ENCODE data around the gene ALOXE3.

ALOXE3 gene

GRCh38 chr17:8159459-8160223 is 41.3 kb upstream of the ALOXE3 start:
- CTCF ChIA-PET = interaction anchor here (0.7 to 8.6 kb wide), 16 partner anchors 8 to 314 kb away, joined by 3 to 41 read pairs (median 9); partner anchors contain the start of genes ALOXE3, AURKB, HES7 and PER1
- DNase-seq (ENCODE audit: low read depth, low spot score) = no peak
- no peak for TF ChIP-seq CTCF (IDR thresholded peaks at IDR 0.05; ENCODE audit: insufficient read depth, low read length, missing control alignments)
- POLR2A ChIA-PET = interaction anchor here (1.1 to 1.6 kb wide), 3 partner anchors 8 to 14 kb away, joined by 4 to 5 read pairs (median 4); no protein-coding TSS in a partner anchor
- H3K4me3 ChIP-seq (ENCODE audit: low read depth, low read length) = no peak overlapping the region

DNA sequence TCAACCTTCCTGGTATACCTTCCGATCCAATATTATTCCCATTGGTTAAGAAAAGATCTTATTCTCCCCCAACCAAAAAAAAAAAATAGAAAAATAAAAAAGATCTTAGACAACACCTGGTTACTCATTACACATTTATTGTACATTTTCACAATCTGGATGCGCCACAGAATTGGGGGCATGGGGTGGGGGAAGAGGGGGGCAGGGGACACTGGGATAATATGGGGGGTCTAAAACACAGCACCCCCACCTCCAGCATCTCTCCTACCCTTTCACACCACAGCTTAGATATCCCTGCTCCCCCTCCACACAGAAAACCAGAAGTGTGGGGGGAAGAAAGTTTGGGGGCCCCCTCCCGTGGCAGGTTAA is 40.7 kb upstream of the ALOXE3 start:
- POLR2A ChIA-PET = interaction anchor here (1.1 to 1.6 kb wide), 2 partner anchors 8 to 14 kb away, joined by 4 read pairs; no protein-coding TSS in a partner anchor
- no peak for DNase-seq (ENCODE audit: low read depth, low spot score)
- CTCF ChIA-PET = interaction anchor here (0.7 to 8.6 kb wide), 20 partner anchors 9 to 314 kb away, joined by 3 to 41 read pairs (median 8); partner anchors contain the start of genes ALOXE3, AURKB and HES7
- no peak for TF ChIP-seq CTCF (IDR thresholded peaks at IDR 0.05; ENCODE audit: insufficient read depth, low read length, missing control alignments)
- no peak overlapping the region for H3K4me3 ChIP-seq (ENCODE audit: low read depth, low read length)

GRCh38 chr17:8158267-8159031 is 40.1 kb upstream of the ALOXE3 start:
- no peak overlapping the region for H3K4me3 ChIP-seq (ENCODE audit: low read depth, low read length)
- CTCF ChIA-PET = interaction anchor here (0.8 to 8.6 kb wide), 21 partner anchors 9 to 142 kb away, joined by 3 to 41 read pairs (median 7); partner anchors contain the start of genes ALOXE3, AURKB and HES7
- peak; percentile 21 for DNase-seq (ENCODE audit: low read depth, low spot score)
- TF ChIP-seq CTCF (IDR thresholded peaks at IDR 0.05; ENCODE audit: insufficient read depth, low read length, missing control alignments) = peak; percentile 80
- POLR2A ChIA-PET = interaction anchor here (1.6 kb wide), 1 partner anchor 15 kb away, joined by 4 read pairs; no protein-coding TSS in a partner anchor

GRCh38 chr17:8156246-8156992 is 38.1 kb upstream of the ALOXE3 start:
- POLR2A ChIA-PET = interaction anchor here (0.9 to 1.8 kb wide), 5 partner anchors 17 to 66 kb away, joined by 3 to 17 read pairs (median 3); partner anchors contain the start of gene HES7
- H3K4me3 ChIP-seq (ENCODE audit: low read depth, low read length) = peak overlapping the region; percentile 70
- CTCF ChIA-PET = interaction anchor here (1.2 to 8.6 kb wide), 7 partner anchors 18 to 96 kb away, joined by 3 to 41 read pairs (median 11); partner anchors contain the start of gene HES7
- no peak for TF ChIP-seq CTCF (IDR thresholded peaks at IDR 0.05; ENCODE audit: insufficient read depth, low read length, missing control alignments)
- peak; percentile 100 for DNase-seq (ENCODE audit: low read depth, low spot score)

GRCh38 chr17:8155996-8156245 is 37.6 kb upstream of the ALOXE3 start:
- H3K4me3 ChIP-seq (ENCODE audit: low read depth, low read length) = peak overlapping the region; percentile 70
- TF ChIP-seq CTCF (IDR thresholded peaks at IDR 0.05; ENCODE audit: insufficient read depth, low read length, missing control alignments) = no peak
- ChIA-PET CTCF (interaction anchor here (1.4 to 8.6 kb wide), 5 partner anchors 18 to 96 kb away, joined by 4 to 41 read pairs (median 11); partner anchors contain the start of gene HES7), POLR2A (interaction anchor here (1.1 to 1.8 kb wide), 2 partner anchors 31 to 32 kb away, joined by 3 to 5 read pairs; partner anchors contain the start of gene HES7)
- no peak for DNase-seq (ENCODE audit: low read depth, low spot score)
